GM23338 (cell line): ENCODE results near the gene GRIA2. TPM values are rescaled to one million over a fixed set of nuclear protein-coding genes. Genes with fewer than 3 reads are reported as not detected.

Experiments used
- ATAC-seq: fragments of 200-7000 bp; cut with Tn5 transposase; 3 replicates; pipeline ENCODE4 v1.9.1; 2020
- DNase-seq: peaks from one replicate; pipeline ENCODE4 v3.0.0-alpha.2; 2015; ENCODE audit warnings: low spot score
- H2AFZ ChIP-seq: fragments of 200-600 bp; sonication (generic); 2 replicates; pipeline ENCODE4 v1.8.0; 2016; ENCODE audit warnings: antibody characterized with exemption, mild to moderate bottlenecking, moderate library complexity
- H3F3A ChIP-seq: fragments of 200-600 bp; sonication (generic); replicated peaks from 2 replicates; pipeline ENCODE4 v1.8.0; 2017; ENCODE audit warnings: antibody characterized with exemption, mixed run types, low read depth
- H3K27ac ChIP-seq: fragments of 200-600 bp; sonication (generic); 2 replicates; pipeline ENCODE4 v1.6.1; 2016; ENCODE audit warnings: low read depth
- H3K27me3 ChIP-seq: fragments of 200-600 bp; sonication (generic); 2 replicates; pipeline ENCODE4 v1.8.0; 2016; ENCODE audit warnings: mild to moderate bottlenecking, mixed run types, moderate library complexity; ENCODE audit not compliant: insufficient read depth
- H3K36me3 ChIP-seq: fragments of 200-600 bp; sonication (generic); 2 replicates; pipeline ENCODE4 v1.8.0; 2016; ENCODE audit warnings: mild to moderate bottlenecking; ENCODE audit not compliant: insufficient read depth
- H3K4me1 ChIP-seq: fragments of 200-600 bp; sonication (generic); 2 replicates; pipeline ENCODE4 v1.8.0; 2016; ENCODE audit warnings: mild to moderate bottlenecking, moderate library complexity; ENCODE audit not compliant: insufficient read depth
- H3K4me2 ChIP-seq: fragments of 200-600 bp; sonication (generic); 2 replicates; pipeline ENCODE4 v1.7.1; 2017; ENCODE audit warnings: mixed run types
- H3K4me3 ChIP-seq: fragments of 200-600 bp; sonication (generic); 2 replicates; pipeline ENCODE4 v1.6.1; 2016; ENCODE audit warnings: mixed run types
- H3K79me2 ChIP-seq: fragments of 200-600 bp; sonication (generic); replicated peaks from 2 replicates; pipeline ENCODE4 v1.8.0; 2017; ENCODE audit warnings: mild to moderate bottlenecking; ENCODE audit not compliant: insufficient read depth
- H3K9me2 ChIP-seq: fragments of 200-600 bp; sonication (generic); 2 replicates; pipeline ENCODE4 v1.8.0; 2017; ENCODE audit not compliant: insufficient read depth
- H4K20me1 ChIP-seq: fragments of 200-600 bp; sonication (generic); replicated peaks from 2 replicates; pipeline ENCODE4 v1.8.0; 2017; ENCODE audit warnings: mild to moderate bottlenecking; ENCODE audit not compliant: insufficient read depth
- H3K27ac Mint-ChIP-seq: 2 replicates; pipeline ENCODE4 v1.8.0; 2020; ENCODE audit warnings: inconsistent platforms, mild to moderate bottlenecking, moderate library complexity, mixed read lengths
- H3K27me3 Mint-ChIP-seq: 3 replicates; pipeline ENCODE4 v1.8.0; 2022; ENCODE audit warnings: low read depth, mild to moderate bottlenecking, moderate library complexity, mixed read lengths, inconsistent platforms; ENCODE audit not compliant: insufficient read depth, poor library complexity
- H3K36me3 Mint-ChIP-seq: 3 replicates; pipeline ENCODE4 v1.8.0; 2021; ENCODE audit warnings: low read depth, mild to moderate bottlenecking, inconsistent platforms, moderate library complexity, mixed read lengths
- H3K4me1 Mint-ChIP-seq: 3 replicates; pipeline ENCODE4 v1.8.0; 2020; ENCODE audit warnings: mild to moderate bottlenecking, inconsistent platforms, mixed read lengths
- H3K4me3 Mint-ChIP-seq: 3 replicates; pipeline ENCODE4 v1.8.0; 2021; ENCODE audit warnings: moderate library complexity, mild to moderate bottlenecking, inconsistent platforms, mixed read lengths
- H3K9me3 Mint-ChIP-seq: 3 replicates; pipeline ENCODE4 v1.8.0; 2020; ENCODE audit warnings: moderate library complexity, mild to moderate bottlenecking, inconsistent platforms, mixed read lengths
- EZH2 ChIP-seq: fragments of 200-600 bp; sonication (generic); IDR thresholded peaks from one replicate; pipeline ENCODE4 v1.8.0; 2017; ENCODE audit warnings: antibody characterized with exemption, mild to moderate bottlenecking, low read depth; ENCODE audit not compliant: unreplicated experiment
- EZH2phosphoT487 ChIP-seq: fragments of 200-600 bp; sonication (generic); IDR thresholded peaks from one replicate; pipeline ENCODE4 v1.8.1; 2018; ENCODE audit warnings: antibody characterized with exemption; ENCODE audit not compliant: unreplicated experiment
- NANOG ChIP-seq: IDR thresholded peaks from 2 replicates; pipeline ENCODE4 v1.6.1; 2016; ENCODE audit warnings: antibody characterized with exemption, borderline replicate concordance
- STAT1 ChIP-seq: IDR thresholded peaks from one replicate; pipeline ENCODE4 v1.6.1; 2016; ENCODE audit warnings: antibody characterized with exemption; ENCODE audit not compliant: unreplicated experiment
- ZNF114 ChIP-seq: fragments of 250-450 bp; sonication (Bioruptor Pico); IDR thresholded peaks from 2 replicates; pipeline ENCODE4 v1.5.0; 2020; ENCODE audit warnings: mild to moderate bottlenecking, moderate library complexity
- ZNF331 ChIP-seq: fragments of 250-450 bp; sonication (Bioruptor Pico); IDR thresholded peaks from 2 replicates; pipeline ENCODE4 v1.5.0; 2020; ENCODE audit warnings: low read depth, mild to moderate bottlenecking, moderate library complexity
- polyA plus RNA-seq: library from polyadenylated mRNA; unstranded; fragments of >200 nt; fragmentation: Nextera tagmentation; extraction: Ambion mirVana; gene quantifications from 2 replicates; pipeline ENCODE4 v1.2.1, GENCODE V29; 2016
- total RNA-seq: library from RNA; depleted of rRNA; stranded (reverse); fragments of >200 nt; shearing (Covaris generic); gene quantifications from 2 replicates; pipeline ENCODE4 v1.2.3, GENCODE V29; 2014
- TF ChIP-seq, protein P1 (sequence below): IDR thresholded peaks from one replicate; pipeline ENCODE4 v1.6.1; 2018; ENCODE audit warnings: antibody characterized with exemption; ENCODE audit not compliant: unreplicated experiment
- TF ChIP-seq, protein P2 (sequence below): IDR thresholded peaks from 2 replicates; pipeline ENCODE4 v1.6.1; 2016; ENCODE audit warnings: antibody characterized with exemption
- TF ChIP-seq, protein P3 (sequence below): fragments of 250-450 bp; sonication (Bioruptor Pico); IDR thresholded peaks from 2 replicates; pipeline ENCODE4 v1.5.0; 2020; ENCODE audit warnings: mild to moderate bottlenecking, moderate library complexity
- TF ChIP-seq, protein P4 (sequence below), 2 experiments: fragments of 200-600 bp in 1 of 2; sonication (generic) in 1 of 2; conservative IDR thresholded peaks; 2 replicates each; pipeline versions ENCODE4 v1.5.1 to v1.6.1; 2016 to 2017; ENCODE audit warnings: antibody characterized with exemption in 2 of 2, low read depth in 2 of 2, mild to moderate bottlenecking in 2 of 2, moderate library complexity in 1 of 2

Gene GRIA2
- total and polyA plus RNA-seq, 2 experiments from 2014 or later = not detected

DNA sequence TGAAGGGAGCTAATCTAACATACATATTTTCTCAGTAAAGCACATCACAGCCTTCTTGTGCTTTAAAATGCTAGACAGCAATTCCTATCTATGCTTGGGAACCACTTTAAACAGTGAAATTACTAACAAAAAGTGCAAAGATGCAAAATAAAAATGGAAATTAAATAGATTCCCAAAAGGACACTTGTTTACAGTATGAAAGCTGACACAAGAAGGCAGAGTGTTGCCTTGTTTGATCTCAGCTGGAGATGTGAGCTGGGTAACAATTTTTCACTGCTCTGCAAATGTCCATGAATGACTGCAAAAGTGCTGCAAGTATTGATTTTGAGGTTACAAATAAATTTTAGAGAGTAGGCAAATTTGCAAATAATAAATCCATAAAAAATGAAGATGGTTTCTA lies 22.3 kb downstream of the GRIA2 start:
- TF ChIP-seq EZH2phosphoT487 (no peak), ZNF331 (CRISPR knock-in tag) (no peak), NANOG (no peak), ZNF114 (CRISPR knock-in tag) (no peak), EZH2 (no peak), STAT1 (no peak)
- TF ChIP-seq, protein P1, sequence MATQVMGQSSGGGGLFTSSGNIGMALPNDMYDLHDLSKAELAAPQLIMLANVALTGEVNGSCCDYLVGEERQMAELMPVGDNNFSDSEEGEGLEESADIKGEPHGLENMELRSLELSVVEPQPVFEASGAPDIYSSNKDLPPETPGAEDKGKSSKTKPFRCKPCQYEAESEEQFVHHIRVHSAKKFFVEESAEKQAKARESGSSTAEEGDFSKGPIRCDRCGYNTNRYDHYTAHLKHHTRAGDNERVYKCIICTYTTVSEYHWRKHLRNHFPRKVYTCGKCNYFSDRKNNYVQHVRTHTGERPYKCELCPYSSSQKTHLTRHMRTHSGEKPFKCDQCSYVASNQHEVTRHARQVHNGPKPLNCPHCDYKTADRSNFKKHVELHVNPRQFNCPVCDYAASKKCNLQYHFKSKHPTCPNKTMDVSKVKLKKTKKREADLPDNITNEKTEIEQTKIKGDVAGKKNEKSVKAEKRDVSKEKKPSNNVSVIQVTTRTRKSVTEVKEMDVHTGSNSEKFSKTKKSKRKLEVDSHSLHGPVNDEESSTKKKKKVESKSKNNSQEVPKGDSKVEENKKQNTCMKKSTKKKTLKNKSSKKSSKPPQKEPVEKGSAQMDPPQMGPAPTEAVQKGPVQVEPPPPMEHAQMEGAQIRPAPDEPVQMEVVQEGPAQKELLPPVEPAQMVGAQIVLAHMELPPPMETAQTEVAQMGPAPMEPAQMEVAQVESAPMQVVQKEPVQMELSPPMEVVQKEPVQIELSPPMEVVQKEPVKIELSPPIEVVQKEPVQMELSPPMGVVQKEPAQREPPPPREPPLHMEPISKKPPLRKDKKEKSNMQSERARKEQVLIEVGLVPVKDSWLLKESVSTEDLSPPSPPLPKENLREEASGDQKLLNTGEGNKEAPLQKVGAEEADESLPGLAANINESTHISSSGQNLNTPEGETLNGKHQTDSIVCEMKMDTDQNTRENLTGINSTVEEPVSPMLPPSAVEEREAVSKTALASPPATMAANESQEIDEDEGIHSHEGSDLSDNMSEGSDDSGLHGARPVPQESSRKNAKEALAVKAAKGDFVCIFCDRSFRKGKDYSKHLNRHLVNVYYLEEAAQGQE = no peak
- TF ChIP-seq, protein P2, sequence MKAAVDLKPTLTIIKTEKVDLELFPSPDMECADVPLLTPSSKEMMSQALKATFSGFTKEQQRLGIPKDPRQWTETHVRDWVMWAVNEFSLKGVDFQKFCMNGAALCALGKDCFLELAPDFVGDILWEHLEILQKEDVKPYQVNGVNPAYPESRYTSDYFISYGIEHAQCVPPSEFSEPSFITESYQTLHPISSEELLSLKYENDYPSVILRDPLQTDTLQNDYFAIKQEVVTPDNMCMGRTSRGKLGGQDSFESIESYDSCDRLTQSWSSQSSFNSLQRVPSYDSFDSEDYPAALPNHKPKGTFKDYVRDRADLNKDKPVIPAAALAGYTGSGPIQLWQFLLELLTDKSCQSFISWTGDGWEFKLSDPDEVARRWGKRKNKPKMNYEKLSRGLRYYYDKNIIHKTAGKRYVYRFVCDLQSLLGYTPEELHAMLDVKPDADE = no peak
- TF ChIP-seq, protein P3, sequence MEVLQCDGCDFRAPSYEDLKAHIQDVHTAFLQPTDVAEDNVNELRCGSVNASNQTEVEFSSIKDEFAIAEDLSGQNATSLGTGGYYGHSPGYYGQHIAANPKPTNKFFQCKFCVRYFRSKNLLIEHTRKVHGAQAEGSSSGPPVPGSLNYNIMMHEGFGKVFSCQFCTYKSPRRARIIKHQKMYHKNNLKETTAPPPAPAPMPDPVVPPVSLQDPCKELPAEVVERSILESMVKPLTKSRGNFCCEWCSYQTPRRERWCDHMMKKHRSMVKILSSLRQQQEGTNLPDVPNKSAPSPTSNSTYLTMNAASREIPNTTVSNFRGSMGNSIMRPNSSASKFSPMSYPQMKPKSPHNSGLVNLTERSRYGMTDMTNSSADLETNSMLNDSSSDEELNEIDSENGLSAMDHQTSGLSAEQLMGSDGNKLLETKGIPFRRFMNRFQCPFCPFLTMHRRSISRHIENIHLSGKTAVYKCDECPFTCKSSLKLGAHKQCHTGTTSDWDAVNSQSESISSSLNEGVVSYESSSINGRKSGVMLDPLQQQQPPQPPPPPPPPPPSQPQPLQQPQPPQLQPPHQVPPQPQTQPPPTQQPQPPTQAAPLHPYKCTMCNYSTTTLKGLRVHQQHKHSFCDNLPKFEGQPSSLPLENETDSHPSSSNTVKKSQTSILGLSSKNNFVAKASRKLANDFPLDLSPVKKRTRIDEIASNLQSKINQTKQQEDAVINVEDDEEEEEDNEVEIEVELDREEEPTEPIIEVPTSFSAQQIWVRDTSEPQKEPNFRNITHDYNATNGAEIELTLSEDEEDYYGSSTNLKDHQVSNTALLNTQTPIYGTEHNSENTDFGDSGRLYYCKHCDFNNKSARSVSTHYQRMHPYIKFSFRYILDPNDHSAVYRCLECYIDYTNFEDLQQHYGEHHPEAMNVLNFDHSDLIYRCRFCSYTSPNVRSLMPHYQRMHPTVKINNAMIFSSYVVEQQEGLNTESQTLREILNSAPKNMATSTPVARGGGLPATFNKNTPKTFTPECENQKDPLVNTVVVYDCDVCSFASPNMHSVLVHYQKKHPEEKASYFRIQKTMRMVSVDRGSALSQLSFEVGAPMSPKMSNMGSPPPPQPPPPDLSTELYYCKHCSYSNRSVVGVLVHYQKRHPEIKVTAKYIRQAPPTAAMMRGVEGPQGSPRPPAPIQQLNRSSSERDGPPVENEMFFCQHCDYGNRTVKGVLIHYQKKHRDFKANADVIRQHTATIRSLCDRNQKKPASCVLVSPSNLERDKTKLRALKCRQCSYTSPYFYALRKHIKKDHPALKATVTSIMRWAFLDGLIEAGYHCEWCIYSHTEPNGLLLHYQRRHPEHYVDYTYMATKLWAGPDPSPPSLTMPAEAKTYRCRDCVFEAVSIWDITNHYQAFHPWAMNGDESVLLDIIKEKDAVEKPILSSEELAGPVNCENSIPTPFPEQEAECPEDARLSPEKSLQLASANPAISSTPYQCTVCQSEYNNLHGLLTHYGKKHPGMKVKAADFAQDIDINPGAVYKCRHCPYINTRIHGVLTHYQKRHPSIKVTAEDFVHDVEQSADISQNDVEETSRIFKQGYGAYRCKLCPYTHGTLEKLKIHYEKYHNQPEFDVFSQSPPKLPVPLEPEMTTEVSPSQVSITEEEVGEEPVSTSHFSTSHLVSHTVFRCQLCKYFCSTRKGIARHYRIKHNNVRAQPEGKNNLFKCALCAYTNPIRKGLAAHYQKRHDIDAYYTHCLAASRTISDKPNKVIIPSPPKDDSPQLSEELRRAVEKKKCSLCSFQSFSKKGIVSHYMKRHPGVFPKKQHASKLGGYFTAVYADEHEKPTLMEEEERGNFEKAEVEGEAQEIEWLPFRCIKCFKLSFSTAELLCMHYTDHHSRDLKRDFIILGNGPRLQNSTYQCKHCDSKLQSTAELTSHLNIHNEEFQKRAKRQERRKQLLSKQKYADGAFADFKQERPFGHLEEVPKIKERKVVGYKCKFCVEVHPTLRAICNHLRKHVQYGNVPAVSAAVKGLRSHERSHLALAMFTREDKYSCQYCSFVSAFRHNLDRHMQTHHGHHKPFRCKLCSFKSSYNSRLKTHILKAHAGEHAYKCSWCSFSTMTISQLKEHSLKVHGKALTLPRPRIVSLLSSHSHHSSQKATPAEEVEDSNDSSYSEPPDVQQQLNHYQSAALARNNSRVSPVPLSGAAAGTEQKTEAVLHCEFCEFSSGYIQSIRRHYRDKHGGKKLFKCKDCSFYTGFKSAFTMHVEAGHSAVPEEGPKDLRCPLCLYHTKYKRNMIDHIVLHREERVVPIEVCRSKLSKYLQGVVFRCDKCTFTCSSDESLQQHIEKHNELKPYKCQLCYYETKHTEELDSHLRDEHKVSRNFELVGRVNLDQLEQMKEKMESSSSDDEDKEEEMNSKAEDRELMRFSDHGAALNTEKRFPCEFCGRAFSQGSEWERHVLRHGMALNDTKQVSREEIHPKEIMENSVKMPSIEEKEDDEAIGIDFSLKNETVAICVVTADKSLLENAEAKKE (CRISPR knock-in tag) = no peak
- TF ChIP-seq, protein P4, sequence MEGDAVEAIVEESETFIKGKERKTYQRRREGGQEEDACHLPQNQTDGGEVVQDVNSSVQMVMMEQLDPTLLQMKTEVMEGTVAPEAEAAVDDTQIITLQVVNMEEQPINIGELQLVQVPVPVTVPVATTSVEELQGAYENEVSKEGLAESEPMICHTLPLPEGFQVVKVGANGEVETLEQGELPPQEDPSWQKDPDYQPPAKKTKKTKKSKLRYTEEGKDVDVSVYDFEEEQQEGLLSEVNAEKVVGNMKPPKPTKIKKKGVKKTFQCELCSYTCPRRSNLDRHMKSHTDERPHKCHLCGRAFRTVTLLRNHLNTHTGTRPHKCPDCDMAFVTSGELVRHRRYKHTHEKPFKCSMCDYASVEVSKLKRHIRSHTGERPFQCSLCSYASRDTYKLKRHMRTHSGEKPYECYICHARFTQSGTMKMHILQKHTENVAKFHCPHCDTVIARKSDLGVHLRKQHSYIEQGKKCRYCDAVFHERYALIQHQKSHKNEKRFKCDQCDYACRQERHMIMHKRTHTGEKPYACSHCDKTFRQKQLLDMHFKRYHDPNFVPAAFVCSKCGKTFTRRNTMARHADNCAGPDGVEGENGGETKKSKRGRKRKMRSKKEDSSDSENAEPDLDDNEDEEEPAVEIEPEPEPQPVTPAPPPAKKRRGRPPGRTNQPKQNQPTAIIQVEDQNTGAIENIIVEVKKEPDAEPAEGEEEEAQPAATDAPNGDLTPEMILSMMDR (conservative IDR thresholded peaks at IDR 0.05; ENCODE audit: low read depth in 2 of 2) = no peak
- no peak overlapping the region for H2AFZ ChIP-seq
- no peak overlapping the region for H3K27ac Mint-ChIP-seq
- no peak overlapping the region for H3K4me3 ChIP-seq
- H3F3A ChIP-seq = no peaks in the 10 kb centered on the region
- no peaks in the 10 kb centered on the region for H4K20me1 ChIP-seq
- ATAC-seq (no peak), DNase-seq (no peak)
- no peak overlapping the region for H3K4me3 Mint-ChIP-seq
- no peaks in the 10 kb centered on the region for H3K9me2 ChIP-seq
- no peaks in the 10 kb centered on the region for H3K27me3 ChIP-seq
- H3K9me3 Mint-ChIP-seq = no peaks in the 10 kb centered on the region
- no peak overlapping the region for H3K4me2 ChIP-seq
- no peaks in the 10 kb centered on the region for H3K4me1 ChIP-seq
- H3K4me1 Mint-ChIP-seq = peaks cover 6% of the 10 kb centered on the region
- no peaks in the 10 kb centered on the region; the same call in 1 of the 2 replicates for H3K36me3 ChIP-seq
- H3K79me2 ChIP-seq = no peaks in the 10 kb centered on the region
- H3K27me3 Mint-ChIP-seq = no peaks in the 10 kb centered on the region
- H3K27ac ChIP-seq = no peak overlapping the region
- H3K36me3 Mint-ChIP-seq = no peaks in the 10 kb centered on the region
